ENCODE measurements around the gene DTWD2.
"Not testable (repeated sequence)": the region's sequence is repeated elsewhere in the genome, so short reads cannot be mapped to it uniquely, and the experiment has no call there.

DTWD2 gene

GRCh38 chr5:118998861-118999260, 10.5 kb upstream of the DTWD2 start:
- not testable (repeated sequence) for DNase-seq (ENCODE audit: low read depth in 2 of 2)

GRCh38 chr5:118996098-118996497, 7.8 kb upstream of the DTWD2 start:
- DNase-seq (ENCODE audit: low read depth in 2 of 2), result no peak

DNA sequence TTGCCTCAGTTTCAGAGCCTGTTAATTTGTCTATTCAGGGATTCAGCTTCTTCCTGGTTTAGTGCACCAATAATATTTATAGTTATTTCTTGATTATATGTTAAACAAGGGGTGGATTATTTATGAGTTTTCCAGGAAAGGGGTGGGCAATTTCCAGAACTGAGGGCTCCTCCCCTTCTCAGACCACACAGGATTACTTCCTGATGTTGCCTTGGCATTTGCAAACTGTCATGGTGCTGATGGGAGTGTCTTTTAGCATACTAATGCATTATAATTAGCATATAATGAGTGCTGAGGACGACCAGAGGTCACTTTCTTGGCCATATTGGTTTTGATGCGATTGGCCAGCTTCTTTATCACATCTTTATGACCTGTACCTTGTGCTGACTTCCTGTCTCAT, 6.2 kb upstream of the DTWD2 start:
- no peak for DNase-seq (ENCODE audit: low read depth in 2 of 2)

GRCh38 chr5:118993118-118993517, 4.8 kb upstream of the DTWD2 start:
- DNase-seq (ENCODE audit: low read depth in 2 of 2), result not testable (repeated sequence)

GRCh38 chr5:118992055-118992454, 3.7 kb upstream of the DTWD2 start:
- not testable (repeated sequence) for DNase-seq (ENCODE audit: low read depth in 2 of 2)

- no peak for DNase-seq (ENCODE audit: low read depth in 2 of 2)
These were observed 2.2 kb upstream of the DTWD2 start for GRCh38 chr5:118990582-118990981.

GRCh38 chr5:118989816-118990215, 1.5 kb upstream of the DTWD2 start:
- DNase-seq (ENCODE audit: low read depth in 2 of 2), result no peak

GRCh38 chr5:118988866-118989180, 476 bp upstream of the DTWD2 start:
- no peak for DNase-seq (ENCODE audit: low read depth in 2 of 2)

- DNase-seq (ENCODE audit: low read depth in 2 of 2), result no peak
These were observed 3.7 kb downstream of the DTWD2 start for GRCh38 chr5:118984602-118985001.

GRCh38 chr5:118981783-118982182, 6.6 kb downstream of the DTWD2 start:
- no peak for DNase-seq (ENCODE audit: low read depth in 2 of 2)

DNA sequence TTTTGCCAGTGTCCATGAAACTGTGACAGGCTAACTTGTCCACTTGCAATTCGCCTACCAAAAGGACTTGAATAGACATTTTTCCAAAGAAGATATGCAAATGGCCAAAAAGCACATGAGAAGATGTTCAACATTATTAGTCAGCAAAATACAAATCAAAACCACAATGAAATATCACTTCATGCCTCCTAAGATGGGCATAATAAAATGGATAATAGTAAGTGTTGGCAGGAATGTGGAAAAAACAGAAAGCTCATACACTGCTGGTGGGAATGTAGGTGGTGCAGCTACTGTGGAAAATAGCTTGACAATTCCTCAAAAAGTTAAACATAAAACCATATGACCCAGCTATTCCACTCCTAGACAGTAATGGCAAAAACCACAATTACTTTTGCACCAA, 7.9 kb downstream of the DTWD2 start:
- DNase-seq (ENCODE audit: low read depth in 2 of 2), result no peak

DNA sequence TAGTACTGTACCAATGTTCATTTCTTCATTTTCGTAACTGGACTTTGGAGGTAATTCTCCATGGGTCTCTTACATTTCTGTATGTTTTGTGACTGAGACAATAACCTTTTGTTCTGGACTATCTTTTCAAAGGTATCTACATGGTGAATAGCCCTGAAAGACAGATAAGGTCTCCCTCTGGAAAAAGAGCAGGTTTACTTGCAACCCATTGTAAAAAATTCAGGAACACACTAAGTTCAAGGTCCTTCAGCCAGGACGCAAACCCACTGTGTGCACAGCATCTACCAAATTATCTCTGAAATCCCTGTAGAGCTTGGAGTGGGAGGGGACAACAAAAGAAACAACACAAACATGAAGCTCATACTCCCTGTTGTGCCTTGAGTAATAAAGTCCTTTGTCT, 8.3 kb downstream of the DTWD2 start:
- no peak for DNase-seq (ENCODE audit: low read depth in 2 of 2)

GRCh38 chr5:118973779-118974445, 14.4 kb downstream of the DTWD2 start:
- not testable (repeated sequence) for DNase-seq (ENCODE audit: low read depth in 2 of 2)

- DNase-seq (ENCODE audit: low read depth in 2 of 2), result no peak
These were observed 19.4 kb downstream of the DTWD2 start for GRCh38 chr5:118968925-118969375.

DNA sequence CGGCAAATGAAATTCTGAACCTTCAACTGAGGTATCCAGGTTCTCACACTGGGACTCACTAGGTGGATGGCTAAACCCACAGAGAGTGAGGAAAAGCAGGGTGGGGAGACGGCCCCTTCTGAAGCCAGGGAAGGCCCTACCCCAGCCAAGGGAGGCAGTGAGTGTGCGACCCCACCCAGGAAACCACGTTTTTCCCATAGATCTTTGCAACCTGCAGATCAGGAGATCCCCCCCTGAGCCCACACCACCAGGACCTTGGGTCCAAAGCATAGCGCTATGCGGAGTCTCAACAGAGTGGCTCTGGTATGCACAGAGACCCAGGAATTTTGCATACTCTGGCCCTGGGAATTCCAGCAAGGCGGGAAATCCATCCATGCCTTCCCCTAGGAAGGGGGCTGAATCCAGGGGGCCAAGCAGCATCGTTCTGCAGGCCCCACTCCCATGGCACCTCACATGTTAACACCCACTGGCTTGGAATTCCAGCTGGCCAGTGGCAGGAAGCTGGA, 19.9 kb downstream of the DTWD2 start:
- no peak for DNase-seq (ENCODE audit: low read depth in 2 of 2)

DNA sequence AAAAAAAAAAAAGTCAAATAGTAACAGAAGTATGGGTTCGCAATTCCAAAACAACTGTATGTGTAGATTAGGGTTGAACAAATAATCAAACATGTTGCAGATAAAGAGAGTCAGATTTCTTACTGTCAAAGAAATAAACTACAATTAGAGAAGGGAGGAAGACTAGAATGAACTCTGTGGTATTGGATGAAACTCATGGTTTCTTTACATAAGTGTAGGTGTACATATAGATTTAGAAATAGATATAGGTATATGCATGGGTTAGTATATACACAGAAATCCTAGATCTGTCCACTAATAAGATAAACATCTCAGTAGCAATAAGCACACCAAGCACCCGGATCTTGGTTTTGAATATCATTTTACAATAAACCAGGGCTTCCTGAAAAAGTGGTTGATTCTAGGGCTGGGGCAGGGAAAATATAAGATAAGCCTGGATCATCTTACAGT, 21.3 kb downstream of the DTWD2 start:
- DNase-seq (ENCODE audit: low read depth in 2 of 2), result no peak

DNA sequence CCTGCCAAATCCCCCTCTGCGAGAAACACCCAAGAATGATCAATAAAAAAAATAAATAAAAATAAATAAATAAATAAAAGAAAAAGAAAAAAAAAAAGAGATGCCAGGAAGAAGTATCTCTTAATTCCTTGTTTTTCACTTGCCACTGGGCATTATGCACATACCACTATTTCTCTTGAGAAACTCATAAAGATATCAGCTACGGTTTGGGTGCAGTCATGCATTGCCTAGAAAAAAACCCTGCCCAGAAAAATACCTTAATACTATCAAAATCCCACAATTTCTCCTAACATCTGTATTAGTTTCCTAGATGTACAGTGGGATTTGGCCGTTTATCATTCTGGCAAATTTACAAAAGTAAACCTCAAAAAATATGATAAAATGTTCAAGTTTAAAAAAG, 22.5 kb downstream of the DTWD2 start:
- no peak for DNase-seq (ENCODE audit: low read depth in 2 of 2)

GRCh38 chr5:118964970-118965369, 23.4 kb downstream of the DTWD2 start:
- DNase-seq (ENCODE audit: low read depth in 2 of 2), result not testable (repeated sequence)

DNA sequence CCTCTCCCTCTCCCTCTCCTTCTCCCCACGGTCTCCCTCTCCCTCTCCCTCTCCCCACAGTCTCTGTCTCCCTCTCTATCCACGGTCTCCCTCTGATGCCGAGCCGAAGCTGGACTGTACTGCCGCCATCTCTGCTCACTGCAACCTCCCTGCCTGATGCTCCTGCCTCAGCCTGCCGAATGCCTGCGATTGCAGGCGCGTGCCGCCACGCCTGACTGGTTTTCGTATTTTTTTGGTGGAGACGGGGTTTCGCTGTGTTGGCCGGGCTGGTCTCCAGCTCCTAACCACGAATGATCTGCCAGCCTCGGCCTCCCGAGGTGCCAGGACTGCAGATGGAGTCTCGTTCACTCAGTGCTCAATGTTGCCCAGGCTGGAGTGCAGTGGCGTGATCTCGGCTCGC, 24.0 kb downstream of the DTWD2 start:
- DNase-seq (ENCODE audit: low read depth in 2 of 2), result not testable (repeated sequence)

DNA sequence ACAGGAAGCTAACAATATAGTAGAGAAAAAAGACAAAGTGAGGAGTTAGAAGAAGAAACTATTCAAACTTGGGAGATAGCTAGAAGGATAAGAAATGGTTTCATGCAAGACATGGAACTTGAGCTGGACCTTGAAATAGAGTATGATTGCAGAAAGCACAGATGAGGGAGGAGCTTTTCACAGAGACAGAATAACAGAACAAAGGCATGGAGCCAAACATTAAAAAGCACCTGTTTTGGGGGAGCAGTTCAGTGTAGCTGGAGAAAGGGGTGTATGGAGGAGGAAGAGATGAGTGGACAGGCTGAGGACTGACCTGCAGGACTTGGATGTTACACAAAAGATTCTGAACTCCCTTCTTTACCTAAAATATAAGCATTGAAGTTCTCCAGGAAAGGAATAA, 25.2 kb downstream of the DTWD2 start:
- DNase-seq (ENCODE audit: low read depth in 2 of 2), result no peak

DNA sequence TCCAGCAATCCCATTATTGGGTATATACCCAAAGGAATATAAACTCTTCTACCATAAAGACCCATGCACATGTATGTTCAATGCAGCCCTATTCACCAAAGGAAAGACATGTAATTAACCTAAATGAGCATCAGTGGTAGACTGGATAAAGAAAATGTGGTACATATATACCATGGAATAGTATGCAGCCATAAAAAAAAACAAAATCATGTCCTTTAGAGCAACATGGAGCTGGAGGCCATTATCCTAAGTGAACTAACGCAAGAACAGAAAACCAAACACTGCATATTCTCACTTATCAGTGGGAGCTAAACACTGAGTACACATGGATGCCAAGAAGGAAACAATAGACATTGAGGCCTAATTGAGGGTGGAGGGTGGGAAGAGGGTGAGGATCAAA, 27.8 kb downstream of the DTWD2 start:
- DNase-seq (ENCODE audit: low read depth in 2 of 2), result no peak

DNA sequence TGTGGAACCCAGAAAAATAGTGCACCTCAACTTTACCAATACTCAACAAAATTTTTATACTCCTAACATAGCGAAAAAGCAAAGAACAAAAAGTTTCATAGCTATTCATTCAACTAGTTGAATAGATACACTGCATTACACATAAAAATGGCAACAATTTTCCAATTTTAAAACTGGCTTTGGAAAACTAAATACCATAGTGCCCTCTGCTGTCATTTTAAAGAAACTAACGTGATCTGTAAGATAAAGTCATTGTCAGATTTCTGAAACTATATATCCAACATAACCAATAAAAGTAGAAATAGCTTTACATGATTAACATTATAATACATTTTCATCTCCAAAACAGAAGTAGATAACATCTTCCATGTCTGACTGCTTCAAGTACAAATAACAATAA, 31.6 kb downstream of the DTWD2 start:
- no peak for DNase-seq (ENCODE audit: low read depth in 2 of 2)

GRCh38 chr5:118953652-118954005, 34.7 kb downstream of the DTWD2 start:
- DNase-seq (ENCODE audit: low read depth in 2 of 2), result no peak

DNA sequence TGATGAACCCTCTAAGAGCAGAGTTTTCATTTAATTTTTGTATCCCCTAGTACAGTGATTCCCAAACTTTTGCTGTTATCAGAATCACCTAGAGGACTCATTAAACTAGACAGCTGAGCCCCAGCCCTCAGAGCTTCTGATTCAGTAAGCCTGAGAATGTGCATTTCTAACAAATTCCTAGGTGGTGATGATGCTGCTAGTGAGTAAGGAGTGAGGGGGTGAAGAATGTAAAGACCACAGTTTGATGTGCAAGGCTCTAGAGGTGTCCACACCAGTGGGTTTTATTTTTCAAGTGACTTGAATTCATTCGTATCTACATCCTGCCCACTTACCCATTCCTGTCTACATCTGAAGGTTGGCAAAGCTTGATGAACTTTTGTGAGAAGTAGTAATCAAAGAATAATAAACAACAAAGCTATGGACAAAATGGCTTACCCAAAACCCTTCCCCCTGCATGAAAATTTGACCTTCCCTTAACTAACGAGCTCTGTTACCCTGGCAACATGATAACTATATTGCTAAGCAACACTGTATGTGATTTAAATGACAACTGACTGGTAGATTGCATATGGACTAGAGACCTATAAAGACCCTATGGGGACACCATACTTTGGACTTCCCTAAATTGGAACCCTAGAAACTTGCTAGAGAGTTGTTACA, 35.2 kb downstream of the DTWD2 start:
- no peak for DNase-seq (ENCODE audit: low read depth in 2 of 2)
